Thyroid gland (tissue), 4 donors: ENCODE measurements around the gene MRPL16.

ENCODE experiments used
- CTCF ChIP-seq, 6 experiments: fragments of 200-600 bp in 3 of 6; fragments of 450-650 bp in 3 of 6; sonication (generic) in 3 of 6; IDR thresholded peaks; one replicate each; pipeline ENCODE4 v1.5.1; 2016 to 2019; ENCODE audit warnings: antibody characterized with exemption in 6 of 6, mild to moderate bottlenecking in 2 of 6, inconsistent platforms in 1 of 6, moderate library complexity in 1 of 6
- POLR2A ChIP-seq, 2 donors: fragments of 450-650 bp; IDR thresholded peaks; one replicate each; pipeline ENCODE4 v1.6.1; 2017; ENCODE audit warnings: antibody characterized with exemption in 2 of 2, mild to moderate bottlenecking in 2 of 2, moderate library complexity in 1 of 2

DNA sequence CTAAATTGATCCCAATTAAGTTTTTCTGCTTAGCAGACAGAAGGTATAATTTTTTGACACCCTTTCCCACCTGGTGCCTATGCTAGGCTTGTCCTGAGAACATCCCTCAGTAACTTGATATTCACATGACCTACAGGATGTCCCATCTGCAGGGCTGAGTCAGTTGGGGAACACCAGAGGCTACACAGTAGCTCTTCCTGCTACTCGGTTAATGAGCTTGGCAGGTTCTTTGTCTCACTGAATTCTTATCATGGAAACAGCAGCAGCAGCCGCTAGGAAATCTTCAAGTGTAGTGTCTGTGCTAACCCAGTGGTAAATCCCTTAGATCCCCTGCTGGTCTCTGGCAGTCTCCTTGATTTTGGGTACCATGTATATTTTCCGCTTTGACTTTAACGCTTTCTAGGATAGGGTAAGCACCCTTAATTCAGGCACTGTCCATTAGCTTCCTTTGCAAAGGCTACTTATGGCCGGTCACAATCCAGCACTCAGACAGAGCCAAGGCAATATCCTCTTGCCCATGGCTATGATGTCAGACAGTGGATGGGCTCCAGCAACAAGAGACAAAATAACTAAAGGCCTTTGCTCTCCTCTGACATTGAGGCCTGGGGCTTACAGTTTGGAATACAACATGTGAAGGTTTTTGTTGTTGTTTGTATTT is 8.5 kb downstream of the MRPL16 start:
- TF ChIP-seq CTCF (IDR thresholded peaks at IDR 0.05) = no peak
- no peak for TF ChIP-seq POLR2A (IDR thresholded peaks at IDR 0.05)
